Measurements from ENCODE around the gene NMU. TPM values are rescaled to one million over a fixed set of nuclear protein-coding genes. Genes with fewer than 3 reads are reported as not detected.

NMU gene
- 0.16 TPM in 1 of 2 replicates, not detected in the other for total RNA-seq

GRCh38 chr4:55635741-55636655 is at the start of gene NMU:
NMU (minus strand) TSS chr4:55636298; CDS start chr4:55636192, 106 bp downstream.

GRCh38 chr4:55592014-55592413 is 44.1 kb downstream of the NMU start, which contains the start of gene PDCL2:
PDCL2 (minus strand) TSS chr4:55592245; CDS start chr4:55592109, 136 bp downstream.

GRCh38 chr4:55546756-55547465 is 89.2 kb downstream of the NMU start, which contains the start of gene CLOCK:
CLOCK (minus strand) TSS chr4:55546909; CDS start chr4:55482785, 64,124 bp downstream.

Other genes starting within 250 kb of the NMU start
- gene TMEM165, start 240.3 kb downstream of the NMU start, total RNA-seq, result 147 and 190 TPM in 2 replicates
- gene CLOCK, start 89.4 kb downstream of the NMU start, total RNA-seq, result 40.1 and 42.0 TPM in 2 replicates
- not detected in 2 replicates for gene PDCL2, start 44.1 kb downstream of the NMU start, total RNA-seq
- gene EXOC1L, start 183.5 kb upstream of the NMU start, total RNA-seq, result not detected in 2 replicates
- 43.1 and 47.5 TPM in 2 replicates for gene EXOC1, start 217.3 kb upstream of the NMU start, total RNA-seq

All from hair follicle dermal papilla cell (primary cell).